ENCODE results near the gene PTRHD1. TPM values are rescaled to one million over a fixed set of nuclear protein-coding genes. Genes with fewer than 3 reads are reported as not detected.
A peak's percentile ranks its signal among the peaks of the same experiment; 100 is the strongest.

PTRHD1 gene
- total RNA-seq, 1 donor from 2014 or later = 42.7 TPM

DNA sequence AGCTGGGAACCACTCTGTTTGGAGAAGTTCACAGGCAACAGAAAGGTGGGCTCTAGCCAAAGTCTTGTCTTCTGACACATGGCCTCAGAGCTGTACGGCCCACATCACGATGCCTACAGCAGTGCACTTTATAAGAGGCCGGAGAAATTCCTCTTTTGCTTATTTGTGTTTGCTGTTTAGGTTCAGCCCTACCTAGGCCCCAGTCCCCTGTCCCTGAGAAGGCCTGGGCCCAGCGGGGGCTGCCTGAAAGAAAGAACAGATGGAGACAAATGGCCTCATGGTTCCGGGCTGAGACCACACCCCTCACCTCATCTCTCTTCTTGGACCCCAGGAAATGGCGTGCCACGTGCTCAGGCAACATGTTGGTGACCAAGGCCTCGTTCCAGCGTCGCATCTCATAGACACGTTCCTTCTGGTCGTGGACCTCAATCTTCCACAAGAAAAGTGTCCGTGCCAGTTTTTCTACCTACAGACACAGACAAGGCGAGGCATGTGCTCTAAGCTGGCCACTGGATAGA is 30.9 kb upstream of the PTRHD1 start:
- peaks cover 30% of the 10 kb centered on the region for H3K36me3 Mint-ChIP-seq (ENCODE audit: low read depth)
- H3K27ac Mint-ChIP-seq (ENCODE audit: unreplicated experiment) = no peak overlapping the region
- H3K4me3 Mint-ChIP-seq = no peak overlapping the region
- DNase-seq (ENCODE audit: low read depth, low spot score) = no peak
- H3K27me3 Mint-ChIP-seq (ENCODE audit: low read depth) = peaks cover 5% of the 10 kb centered on the region
- H3K9me3 Mint-ChIP-seq = no peaks in the 10 kb centered on the region
- no peak for TF ChIP-seq CTCF (conservative IDR thresholded peaks at IDR 0.05)
- peaks cover 42% of the 10 kb centered on the region for H3K4me1 Mint-ChIP-seq

GRCh38 chr2:24822049-24822706 is 29.0 kb upstream of the PTRHD1 start:
- peaks cover 2% of the 10 kb centered on the region for H3K27me3 Mint-ChIP-seq (ENCODE audit: low read depth)
- peak overlapping the region; percentile 82 for H3K27ac Mint-ChIP-seq (ENCODE audit: unreplicated experiment)
- no peak for DNase-seq (ENCODE audit: low read depth, low spot score)
- peak overlapping the region; percentile 70 for H3K4me3 Mint-ChIP-seq
- peaks cover 36% of the 10 kb centered on the region for H3K36me3 Mint-ChIP-seq (ENCODE audit: low read depth)
- TF ChIP-seq CTCF (conservative IDR thresholded peaks at IDR 0.05) = no peak
- H3K9me3 Mint-ChIP-seq = no peaks in the 10 kb centered on the region
- H3K4me1 Mint-ChIP-seq = peaks cover 28% of the 10 kb centered on the region

DNA sequence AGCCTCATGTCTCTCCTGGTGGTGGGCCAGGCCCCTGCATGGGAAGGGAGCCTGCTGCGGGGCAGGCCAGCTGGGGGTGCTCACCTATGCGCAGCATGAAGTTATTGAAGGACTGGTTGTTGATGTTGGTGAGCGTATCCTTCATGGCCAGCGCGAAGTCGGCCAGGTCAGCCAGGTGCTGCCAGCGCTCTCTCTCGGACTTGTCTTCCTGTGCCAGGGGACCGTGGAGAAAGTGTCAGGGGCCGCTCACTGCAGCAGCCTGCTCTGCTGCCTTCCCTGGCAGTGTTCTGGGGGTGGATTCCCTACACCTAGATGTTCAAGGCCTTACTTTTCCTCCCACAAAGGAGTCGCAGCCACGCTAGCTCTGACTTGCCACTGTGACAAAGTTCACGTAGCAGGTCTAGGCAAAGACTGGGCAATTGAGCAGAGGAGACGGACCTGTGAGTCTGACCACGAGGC is 28.3 kb upstream of the PTRHD1 start:
- Mint-ChIP-seq H3K36me3 (ENCODE audit: low read depth) (peaks cover 43% of the 10 kb centered on the region), H3K4me3 (peak overlapping the region; percentile 70)

DNA sequence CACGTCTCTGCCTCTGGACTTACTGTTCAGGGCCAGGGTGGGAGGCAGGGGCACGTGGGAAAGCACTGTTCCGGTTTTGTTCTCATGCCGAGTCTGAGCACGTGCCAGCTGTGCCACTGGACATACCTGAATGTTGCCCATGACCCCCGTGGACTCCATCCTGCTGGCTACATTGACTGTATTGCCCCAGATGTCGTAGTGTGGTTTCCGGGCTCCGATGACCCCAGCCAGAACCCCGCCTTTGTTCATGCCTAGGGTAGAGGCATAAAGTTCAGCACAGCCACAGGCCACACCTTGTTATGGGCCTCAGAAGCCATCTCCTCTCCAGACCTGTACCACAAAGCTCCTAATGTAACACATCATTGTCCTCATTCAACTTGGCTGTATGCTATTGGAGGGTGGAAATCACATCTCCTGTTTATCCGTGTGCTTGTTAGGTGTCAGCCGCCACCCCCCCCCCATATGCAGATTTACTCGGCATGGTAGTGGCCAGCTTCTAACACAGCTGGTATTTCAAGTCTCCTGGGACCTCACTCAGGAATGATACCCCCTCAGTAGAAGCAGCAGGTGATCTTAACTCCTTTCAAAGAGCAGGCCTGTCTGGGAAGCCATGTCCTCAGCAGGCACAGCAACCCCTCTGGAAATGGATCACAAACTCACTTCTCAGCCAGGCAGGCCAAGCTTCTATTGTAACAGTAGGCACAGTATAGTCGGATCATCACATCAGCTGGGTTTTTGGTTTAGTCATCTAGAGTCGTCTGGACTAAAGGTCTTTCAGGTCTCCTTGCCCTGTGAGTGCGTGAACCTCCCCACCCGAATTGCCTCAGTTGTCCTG is 27.6 kb upstream of the PTRHD1 start:
- Mint-ChIP-seq H3K4me1 (peaks cover 26% of the 10 kb centered on the region), H3K9me3 (no peaks in the 10 kb centered on the region), H3K27me3 (ENCODE audit: low read depth) (peaks cover 2% of the 10 kb centered on the region), H3K27ac (ENCODE audit: unreplicated experiment) (peak overlapping the region; percentile 58), H3K4me3 (peak overlapping the region; percentile 70), H3K36me3 (ENCODE audit: low read depth) (peaks cover 45% of the 10 kb centered on the region)
- TF ChIP-seq CTCF (conservative IDR thresholded peaks at IDR 0.05) = no peak
- no peak for DNase-seq (ENCODE audit: low read depth, low spot score)

More for the DNA sequence above, 28.3 kb upstream of the PTRHD1 start:
- peak overlapping the region; percentile 58 for H3K27ac Mint-ChIP-seq (ENCODE audit: unreplicated experiment)
- no peak for DNase-seq (ENCODE audit: low read depth, low spot score)
- peaks cover 26% of the 10 kb centered on the region for H3K4me1 Mint-ChIP-seq
- peaks cover 2% of the 10 kb centered on the region for H3K27me3 Mint-ChIP-seq (ENCODE audit: low read depth)
- H3K9me3 Mint-ChIP-seq = no peaks in the 10 kb centered on the region
- no peak for TF ChIP-seq CTCF (conservative IDR thresholded peaks at IDR 0.05)

DNA sequence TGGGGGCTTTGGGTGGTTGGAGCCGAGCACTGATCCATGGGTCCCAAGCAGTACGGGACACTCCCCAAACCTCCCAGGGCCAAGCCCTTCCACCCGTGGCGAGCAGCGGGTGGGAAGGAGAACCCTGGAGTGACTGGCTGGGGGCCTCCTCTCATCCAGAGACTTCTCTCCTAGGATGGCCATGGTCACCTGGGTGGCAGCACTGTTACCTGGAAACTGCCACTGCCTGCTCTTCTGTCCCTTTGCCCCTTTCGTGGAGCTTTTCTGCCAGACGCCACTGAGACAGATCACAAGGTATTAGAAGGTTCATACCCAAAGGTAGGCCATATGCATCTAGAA is 27.0 kb upstream of the PTRHD1 start:
- DNase-seq (ENCODE audit: low read depth, low spot score) = no peak
- peaks cover 2% of the 10 kb centered on the region for H3K27me3 Mint-ChIP-seq (ENCODE audit: low read depth)
- no peak for TF ChIP-seq CTCF (conservative IDR thresholded peaks at IDR 0.05)
- peaks cover 26% of the 10 kb centered on the region for H3K4me1 Mint-ChIP-seq
- no peak overlapping the region for H3K27ac Mint-ChIP-seq (ENCODE audit: unreplicated experiment)
- H3K36me3 Mint-ChIP-seq (ENCODE audit: low read depth) = peaks cover 50% of the 10 kb centered on the region
- no peak overlapping the region for H3K4me3 Mint-ChIP-seq
- H3K9me3 Mint-ChIP-seq = no peaks in the 10 kb centered on the region
